HepG2 (cell line): ENCODE results near the gene TJAP1. TPM values are rescaled to one million over a fixed set of nuclear protein-coding genes. Genes with fewer than 3 reads are reported as not detected.

Experiments
- ATAD3A ChIP-seq: sonication (generic); formaldehyde crosslinking; IDR thresholded peaks from 2 replicates; pipeline ENCODE4 v1.4.0; 2020; ENCODE audit warnings: missing genetic modification reagents
- FOXA3 ChIP-seq: IDR thresholded peaks from 2 replicates; pipeline ENCODE4 v1.6.1; 2016; ENCODE audit warnings: missing genetic modification reagents, missing compliant biosample characterization
- FOXM1 ChIP-seq: sonication (generic); formaldehyde crosslinking; IDR thresholded peaks from 2 replicates; pipeline ENCODE4 v1.5.0; 2020; ENCODE audit warnings: missing genetic modification reagents
- GATAD2A ChIP-seq: IDR thresholded peaks from 2 replicates; pipeline ENCODE4 v1.6.1; 2016
- HMGXB4 ChIP-seq, 2 experiments: sonication (generic) in 1 of 2; formaldehyde crosslinking in 1 of 2; IDR thresholded peaks; 2 replicates each; pipeline versions ENCODE4 v1.4.0 to v1.6.1; 2018 to 2020; ENCODE audit warnings: missing genetic modification reagents in 2 of 2, borderline replicate concordance in 1 of 2, low read depth in 1 of 2, mild to moderate bottlenecking in 1 of 2, missing biosample characterization in 1 of 2
- HOXA5 ChIP-seq: sonication (generic); formaldehyde crosslinking; IDR thresholded peaks from 2 replicates; pipeline ENCODE4 v1.4.0; 2020; ENCODE audit warnings: missing genetic modification reagents
- KDM5B ChIP-seq: sonication (generic); formaldehyde crosslinking; IDR thresholded peaks from 2 replicates; pipeline ENCODE4 v1.4.0; 2020; ENCODE audit warnings: missing genetic modification reagents, mild to moderate bottlenecking, borderline replicate concordance
- MEF2D ChIP-seq: sonication (generic); formaldehyde crosslinking; IDR thresholded peaks from 2 replicates; pipeline ENCODE4 v1.5.1; 2020; ENCODE audit warnings: mild to moderate bottlenecking, missing genetic modification reagents
- NAIF1 ChIP-seq: sonication (generic); formaldehyde crosslinking; IDR thresholded peaks from 2 replicates; pipeline ENCODE4 v1.5.0; 2020; ENCODE audit warnings: mild to moderate bottlenecking, missing genetic modification reagents, borderline replicate concordance
- NFKB2 ChIP-seq: sonication (generic); formaldehyde crosslinking; IDR thresholded peaks from 2 replicates; pipeline ENCODE4 v1.4.0; 2020; ENCODE audit warnings: missing genetic modification reagents, borderline replicate concordance
- THYN1 ChIP-seq: sonication (generic); formaldehyde crosslinking; IDR thresholded peaks from 2 replicates; pipeline ENCODE4 v1.8.1; 2023; ENCODE audit warnings: low read depth, mild to moderate bottlenecking, moderate library complexity, missing genetic modification reagents, borderline replicate concordance
- XBP1 ChIP-seq: sonication (generic); formaldehyde crosslinking; IDR thresholded peaks from 2 replicates; pipeline ENCODE4 v1.5.0; 2020; ENCODE audit warnings: missing genetic modification reagents
- ZFX ChIP-seq: sonication (generic); formaldehyde crosslinking; IDR thresholded peaks from 2 replicates; pipeline ENCODE4 v1.4.0; 2020; ENCODE audit warnings: mild to moderate bottlenecking, low read depth, missing genetic modification reagents, moderate library complexity
- ZFY ChIP-seq: sonication (generic); formaldehyde crosslinking; IDR thresholded peaks from 2 replicates; pipeline ENCODE4 v1.4.0; 2020; ENCODE audit warnings: missing genetic modification reagents
- ZMAT3 ChIP-seq: sonication (generic); formaldehyde crosslinking; conservative IDR thresholded peaks from 2 replicates; pipeline ENCODE4 v1.7.0; 2021; ENCODE audit warnings: missing genetic modification reagents
- ZNF530 ChIP-seq: sonication (generic); formaldehyde crosslinking; IDR thresholded peaks from 2 replicates; pipeline ENCODE4 v1.5.0; 2020; ENCODE audit warnings: low read depth, mild to moderate bottlenecking, missing genetic modification reagents
- ZNF558 ChIP-seq: sonication (generic); formaldehyde crosslinking; IDR thresholded peaks from 2 replicates; pipeline ENCODE4 v1.9.0; 2022; ENCODE audit warnings: mild to moderate bottlenecking, missing genetic modification reagents, borderline replicate concordance
- polyA plus RNA-seq, 8 experiments: library from polyadenylated mRNA; depleted of rRNA in 3 of 8; stranded (reverse) in 7 of 8; unstranded in 1 of 8; fragments of >200 nt; fragmentation: Illumina TruSeq in 4 of 8; extraction: Trizol in 4 of 8; gene quantifications; 2 replicates each; pipeline versions ENCODE4 v1.2.1 to v1.2.3, GENCODE V29; 2011 to 2016; ENCODE audit warnings: low read depth in 4 of 8, missing spikeins in 1 of 8, mixed read lengths in 1 of 8; ENCODE audit not compliant: insufficient read depth in 1 of 8
- total RNA-seq, 5 experiments: library from RNA; depleted of rRNA; stranded (reverse); fragments of >200 nt; fragmentation: Illumina TruSeq; extraction: Trizol; gene quantifications; 2 replicates each; pipeline ENCODE4 v1.2.3, GENCODE V29; 2016; ENCODE audit warnings: low read depth in 1 of 5
- TF ChIP-seq, protein P1 (sequence below): sonication (generic); formaldehyde crosslinking; IDR thresholded peaks from 2 replicates; pipeline ENCODE4 v1.4.0; 2020; ENCODE audit warnings: missing genetic modification reagents, borderline replicate concordance
- TF ChIP-seq, protein P2 (sequence below): sonication (generic); formaldehyde crosslinking; IDR thresholded peaks from 2 replicates; pipeline ENCODE4 v1.5.1; 2020; ENCODE audit warnings: mild to moderate bottlenecking, missing genetic modification reagents, borderline replicate concordance

The TJAP1 gene
- total and polyA plus RNA-seq, 2 of the 13 experiments (the other 11 are each of a cell fraction or from before 2014, with no cell fraction given) = 15.7 to 41.6 TPM

DNA sequence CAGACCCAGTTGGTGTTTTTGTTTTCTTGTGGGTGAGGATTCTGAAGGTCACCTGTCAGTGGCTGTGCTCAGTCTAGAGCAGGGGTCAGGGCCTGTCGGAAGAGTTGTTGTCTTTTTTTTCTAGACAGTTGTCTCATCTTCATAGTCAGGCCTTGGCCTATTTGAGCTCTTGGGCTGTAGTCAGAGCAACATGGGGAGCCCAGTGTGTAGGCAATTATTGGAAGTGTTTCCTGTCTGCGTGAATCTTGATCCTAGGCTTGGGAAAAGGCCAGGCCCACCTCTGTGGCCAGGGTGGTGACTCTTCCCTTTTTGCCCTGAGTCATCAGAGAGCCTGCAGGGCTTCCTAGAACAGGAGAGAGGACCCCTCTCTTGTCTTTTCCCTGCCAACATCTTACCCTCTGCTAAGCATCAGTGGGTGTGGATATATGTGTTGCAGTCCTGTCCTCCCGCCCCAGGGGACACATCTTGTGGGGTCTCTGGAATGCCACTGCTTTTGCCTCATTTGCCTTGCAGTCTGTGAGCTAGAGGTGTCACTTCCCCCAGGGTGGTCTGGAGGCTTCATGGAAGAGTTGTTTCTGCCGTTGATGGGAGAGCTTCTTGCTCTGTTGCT lies 11.4 kb downstream of the TJAP1 start (continued):
- peak in 1 of 2 experiments; percentile 44; a peak in 1 of 4 replicates for TF ChIP-seq HMGXB4 (CRISPR knock-in tag; IDR thresholded peaks at IDR 0.05; ENCODE audit: borderline replicate concordance in 1 of 2, low read depth in 1 of 2)
- TF ChIP-seq ZFY (CRISPR knock-in tag) = peak; percentile 76
- TF ChIP-seq MEF2D = peak; percentile 87
- TF ChIP-seq, protein P1, sequence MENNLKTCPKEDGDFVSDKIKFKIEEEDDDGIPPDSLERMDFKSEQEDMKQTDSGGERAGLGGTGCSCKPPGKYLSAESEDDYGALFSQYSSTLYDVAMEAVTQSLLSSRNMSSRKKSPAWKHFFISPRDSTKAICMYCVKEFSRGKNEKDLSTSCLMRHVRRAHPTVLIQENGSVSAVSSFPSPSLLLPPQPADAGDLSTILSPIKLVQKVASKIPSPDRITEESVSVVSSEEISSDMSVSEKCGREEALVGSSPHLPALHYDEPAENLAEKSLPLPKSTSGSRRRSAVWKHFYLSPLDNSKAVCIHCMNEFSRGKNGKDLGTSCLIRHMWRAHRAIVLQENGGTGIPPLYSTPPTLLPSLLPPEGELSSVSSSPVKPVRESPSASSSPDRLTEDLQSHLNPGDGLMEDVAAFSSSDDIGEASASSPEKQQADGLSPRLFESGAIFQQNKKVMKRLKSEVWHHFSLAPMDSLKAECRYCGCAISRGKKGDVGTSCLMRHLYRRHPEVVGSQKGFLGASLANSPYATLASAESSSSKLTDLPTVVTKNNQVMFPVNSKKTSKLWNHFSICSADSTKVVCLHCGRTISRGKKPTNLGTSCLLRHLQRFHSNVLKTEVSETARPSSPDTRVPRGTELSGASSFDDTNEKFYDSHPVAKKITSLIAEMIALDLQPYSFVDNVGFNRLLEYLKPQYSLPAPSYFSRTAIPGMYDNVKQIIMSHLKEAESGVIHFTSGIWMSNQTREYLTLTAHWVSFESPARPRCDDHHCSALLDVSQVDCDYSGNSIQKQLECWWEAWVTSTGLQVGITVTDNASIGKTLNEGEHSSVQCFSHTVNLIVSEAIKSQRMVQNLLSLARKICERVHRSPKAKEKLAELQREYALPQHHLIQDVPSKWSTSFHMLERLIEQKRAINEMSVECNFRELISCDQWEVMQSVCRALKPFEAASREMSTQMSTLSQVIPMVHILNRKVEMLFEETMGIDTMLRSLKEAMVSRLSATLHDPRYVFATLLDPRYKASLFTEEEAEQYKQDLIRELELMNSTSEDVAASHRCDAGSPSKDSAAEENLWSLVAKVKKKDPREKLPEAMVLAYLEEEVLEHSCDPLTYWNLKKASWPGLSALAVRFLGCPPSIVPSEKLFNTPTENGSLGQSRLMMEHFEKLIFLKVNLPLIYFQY (CRISPR knock-in tag) = peak; percentile 62; the same call in 1 of the 2 replicates
- peak; percentile 91 for TF ChIP-seq ZFX (CRISPR knock-in tag)
- TF ChIP-seq, protein P2, sequence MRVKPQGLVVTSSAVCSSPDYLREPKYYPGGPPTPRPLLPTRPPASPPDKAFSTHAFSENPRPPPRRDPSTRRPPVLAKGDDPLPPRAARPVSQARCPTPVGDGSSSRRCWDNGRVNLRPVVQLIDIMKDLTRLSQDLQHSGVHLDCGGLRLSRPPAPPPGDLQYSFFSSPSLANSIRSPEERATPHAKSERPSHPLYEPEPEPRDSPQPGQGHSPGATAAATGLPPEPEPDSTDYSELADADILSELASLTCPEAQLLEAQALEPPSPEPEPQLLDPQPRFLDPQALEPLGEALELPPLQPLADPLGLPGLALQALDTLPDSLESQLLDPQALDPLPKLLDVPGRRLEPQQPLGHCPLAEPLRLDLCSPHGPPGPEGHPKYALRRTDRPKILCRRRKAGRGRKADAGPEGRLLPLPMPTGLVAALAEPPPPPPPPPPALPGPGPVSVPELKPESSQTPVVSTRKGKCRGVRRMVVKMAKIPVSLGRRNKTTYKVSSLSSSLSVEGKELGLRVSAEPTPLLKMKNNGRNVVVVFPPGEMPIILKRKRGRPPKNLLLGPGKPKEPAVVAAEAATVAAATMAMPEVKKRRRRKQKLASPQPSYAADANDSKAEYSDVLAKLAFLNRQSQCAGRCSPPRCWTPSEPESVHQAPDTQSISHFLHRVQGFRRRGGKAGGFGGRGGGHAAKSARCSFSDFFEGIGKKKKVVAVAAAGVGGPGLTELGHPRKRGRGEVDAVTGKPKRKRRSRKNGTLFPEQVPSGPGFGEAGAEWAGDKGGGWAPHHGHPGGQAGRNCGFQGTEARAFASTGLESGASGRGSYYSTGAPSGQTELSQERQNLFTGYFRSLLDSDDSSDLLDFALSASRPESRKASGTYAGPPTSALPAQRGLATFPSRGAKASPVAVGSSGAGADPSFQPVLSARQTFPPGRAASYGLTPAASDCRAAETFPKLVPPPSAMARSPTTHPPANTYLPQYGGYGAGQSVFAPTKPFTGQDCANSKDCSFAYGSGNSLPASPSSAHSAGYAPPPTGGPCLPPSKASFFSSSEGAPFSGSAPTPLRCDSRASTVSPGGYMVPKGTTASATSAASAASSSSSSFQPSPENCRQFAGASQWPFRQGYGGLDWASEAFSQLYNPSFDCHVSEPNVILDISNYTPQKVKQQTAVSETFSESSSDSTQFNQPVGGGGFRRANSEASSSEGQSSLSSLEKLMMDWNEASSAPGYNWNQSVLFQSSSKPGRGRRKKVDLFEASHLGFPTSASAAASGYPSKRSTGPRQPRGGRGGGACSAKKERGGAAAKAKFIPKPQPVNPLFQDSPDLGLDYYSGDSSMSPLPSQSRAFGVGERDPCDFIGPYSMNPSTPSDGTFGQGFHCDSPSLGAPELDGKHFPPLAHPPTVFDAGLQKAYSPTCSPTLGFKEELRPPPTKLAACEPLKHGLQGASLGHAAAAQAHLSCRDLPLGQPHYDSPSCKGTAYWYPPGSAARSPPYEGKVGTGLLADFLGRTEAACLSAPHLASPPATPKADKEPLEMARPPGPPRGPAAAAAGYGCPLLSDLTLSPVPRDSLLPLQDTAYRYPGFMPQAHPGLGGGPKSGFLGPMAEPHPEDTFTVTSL (CRISPR knock-in tag) = peak; percentile 78; the same call in 1 of the 2 replicates
- no peak for TF ChIP-seq NAIF1 (CRISPR knock-in tag)
- TF ChIP-seq THYN1 (CRISPR knock-in tag) = no peak
- TF ChIP-seq XBP1 (CRISPR knock-in tag) = no peak
- peak; percentile 75 for TF ChIP-seq ZMAT3
- TF ChIP-seq ZNF530 (CRISPR knock-in tag) = no peak
- no peak for TF ChIP-seq HOXA5 (CRISPR knock-in tag)
- TF ChIP-seq GATAD2A (CRISPR knock-in tag) = peak; percentile 87
- no peak for TF ChIP-seq NFKB2 (CRISPR knock-in tag)
- 0 out of 2 replicates have a peak, but pooled peaks have one; percentile 40 for TF ChIP-seq KDM5B (CRISPR knock-in tag)
- TF ChIP-seq FOXA3 (CRISPR knock-in tag) = peak; percentile 38; the same call in 1 of the 2 replicates
- TF ChIP-seq ZNF558 (CRISPR knock-in tag) = no peak
- no peak for TF ChIP-seq FOXM1
- no peak for TF ChIP-seq ATAD3A
